ENCODE measurements around the gene HES4.

DNA sequence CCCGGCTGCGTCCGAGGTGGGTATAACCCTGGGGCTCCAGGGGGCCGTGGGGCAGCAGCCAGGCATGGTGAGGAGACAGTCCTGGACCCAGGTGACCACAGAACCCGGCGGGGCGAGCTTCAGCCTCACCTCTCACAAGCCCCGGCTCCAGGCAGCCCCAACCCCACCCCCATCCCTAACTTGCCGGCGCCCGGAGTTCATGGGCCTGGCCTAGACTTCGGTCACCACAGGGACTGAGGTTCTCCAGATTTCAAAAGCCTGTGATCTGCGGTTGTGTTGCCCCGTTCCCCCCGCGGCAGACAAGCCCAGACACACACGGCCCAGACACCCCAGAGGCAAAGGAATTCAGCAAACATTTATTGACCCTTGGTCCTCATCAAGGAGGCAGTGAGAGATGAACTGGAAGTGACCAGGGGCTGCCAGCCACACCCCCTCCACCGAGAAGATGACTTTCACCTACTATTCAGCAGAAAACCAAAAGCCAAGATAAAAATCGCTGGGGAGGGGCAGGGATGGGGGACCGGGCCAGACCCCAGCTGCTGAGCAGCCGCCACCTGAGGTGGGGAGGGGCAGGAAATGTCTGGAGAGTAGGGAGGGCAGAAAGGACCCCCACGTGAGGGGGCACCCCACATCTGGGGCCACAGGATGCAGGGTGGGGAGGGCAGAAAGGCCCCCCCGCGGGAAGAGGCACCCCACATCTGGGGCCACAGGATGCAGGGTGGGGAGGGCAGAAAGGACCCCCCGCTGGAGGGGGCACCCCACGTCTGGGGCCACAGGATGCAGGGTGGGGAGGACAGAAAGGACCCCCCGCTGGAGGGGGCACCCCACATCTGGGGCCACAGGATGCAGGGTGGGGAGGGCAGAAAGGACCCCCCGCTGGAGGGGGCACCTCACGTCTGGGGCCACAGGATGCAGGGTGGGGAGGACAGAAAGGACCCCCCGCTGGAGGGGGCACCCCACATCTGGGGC is 3.9 kb downstream of the HES4 start:
- TF ChIP-seq POLR2A (IDR thresholded peaks at IDR 0.05): no peak
- TF ChIP-seq, protein P1, sequence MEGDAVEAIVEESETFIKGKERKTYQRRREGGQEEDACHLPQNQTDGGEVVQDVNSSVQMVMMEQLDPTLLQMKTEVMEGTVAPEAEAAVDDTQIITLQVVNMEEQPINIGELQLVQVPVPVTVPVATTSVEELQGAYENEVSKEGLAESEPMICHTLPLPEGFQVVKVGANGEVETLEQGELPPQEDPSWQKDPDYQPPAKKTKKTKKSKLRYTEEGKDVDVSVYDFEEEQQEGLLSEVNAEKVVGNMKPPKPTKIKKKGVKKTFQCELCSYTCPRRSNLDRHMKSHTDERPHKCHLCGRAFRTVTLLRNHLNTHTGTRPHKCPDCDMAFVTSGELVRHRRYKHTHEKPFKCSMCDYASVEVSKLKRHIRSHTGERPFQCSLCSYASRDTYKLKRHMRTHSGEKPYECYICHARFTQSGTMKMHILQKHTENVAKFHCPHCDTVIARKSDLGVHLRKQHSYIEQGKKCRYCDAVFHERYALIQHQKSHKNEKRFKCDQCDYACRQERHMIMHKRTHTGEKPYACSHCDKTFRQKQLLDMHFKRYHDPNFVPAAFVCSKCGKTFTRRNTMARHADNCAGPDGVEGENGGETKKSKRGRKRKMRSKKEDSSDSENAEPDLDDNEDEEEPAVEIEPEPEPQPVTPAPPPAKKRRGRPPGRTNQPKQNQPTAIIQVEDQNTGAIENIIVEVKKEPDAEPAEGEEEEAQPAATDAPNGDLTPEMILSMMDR (IDR thresholded peaks at IDR 0.05): no peak
